Stimulated activated CD8-positive, alpha-beta memory T cell treated with anti-CD3 and anti-CD28 coated beads, Interleukin-7, amount 100 ng/mL, for 24 hours (primary cell): ENCODE measurements around the gene TMEM184C.

Experiments used
- DNase-seq: peaks from one replicate; pipeline ENCODE4 v3.0.0-alpha.2; 2020; ENCODE audit warnings: low read depth

The TMEM184C gene

DNA sequence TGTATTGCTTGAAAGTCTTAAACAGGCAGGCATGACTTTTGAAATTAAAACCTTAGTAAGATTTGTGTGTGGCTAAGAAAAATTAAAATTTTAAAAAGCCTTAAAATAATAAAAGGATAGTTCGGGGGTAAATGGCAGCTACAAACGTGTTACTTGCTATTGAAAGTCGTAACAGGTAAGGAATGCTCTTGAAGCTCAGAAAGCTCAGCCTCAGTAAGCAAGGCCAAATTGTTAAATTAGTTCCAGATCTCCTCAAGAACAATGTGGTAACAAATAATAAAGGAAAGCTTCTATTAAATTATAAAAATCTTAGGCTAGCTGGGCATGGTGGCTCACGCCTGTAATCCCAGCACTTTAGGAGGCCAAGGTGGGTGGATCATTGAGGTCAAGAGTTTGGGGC lies 41.3 kb downstream of the TMEM184C start:
- DNase-seq: no peak

GRCh38 chr4:147674073-147674472 lies 56.9 kb downstream of the TMEM184C start:
- DNase-seq: no peak

DNA sequence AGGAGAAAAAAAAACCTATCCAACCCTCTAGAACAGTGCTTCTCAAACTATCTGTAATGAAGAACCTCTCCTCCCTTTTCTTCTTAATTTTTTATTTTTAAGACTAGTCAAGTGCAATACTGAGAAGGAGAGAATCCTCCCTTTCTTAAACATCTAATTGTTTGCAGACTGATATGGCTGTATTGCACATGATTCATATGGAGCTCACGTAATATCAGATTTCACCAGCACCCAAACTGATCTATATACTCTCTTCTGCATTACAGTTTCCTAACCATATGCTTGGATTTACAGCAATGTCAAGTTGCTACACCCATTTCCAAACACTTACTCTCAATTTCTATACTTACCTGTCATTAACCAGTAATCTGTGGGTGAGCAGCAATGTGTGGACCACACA lies 57.3 kb downstream of the TMEM184C start:
- DNase-seq: no peak

DNA sequence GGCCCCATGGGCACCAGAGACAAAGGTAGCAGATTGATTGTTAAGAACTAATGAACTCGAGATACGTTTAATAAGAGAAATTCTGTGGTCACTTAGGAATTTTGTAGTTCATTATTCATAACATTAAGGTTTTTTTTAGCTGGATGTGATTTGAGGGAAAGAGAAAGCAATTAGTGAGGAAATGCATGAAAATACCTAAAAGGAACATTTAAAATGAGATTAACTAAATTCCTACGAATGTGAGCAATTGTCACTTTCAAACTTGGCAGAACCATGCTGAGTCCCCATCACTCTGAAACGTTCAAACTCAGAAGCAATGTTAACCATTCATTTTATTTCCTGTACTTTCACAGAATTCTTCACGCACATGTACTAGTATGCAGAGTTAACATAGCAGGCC lies 60.9 kb downstream of the TMEM184C start:
- no peak for DNase-seq

- no peak for DNase-seq
Observed at GRCh38 chr4:147678796-147679549, 61.8 kb downstream of the TMEM184C start.

DNA sequence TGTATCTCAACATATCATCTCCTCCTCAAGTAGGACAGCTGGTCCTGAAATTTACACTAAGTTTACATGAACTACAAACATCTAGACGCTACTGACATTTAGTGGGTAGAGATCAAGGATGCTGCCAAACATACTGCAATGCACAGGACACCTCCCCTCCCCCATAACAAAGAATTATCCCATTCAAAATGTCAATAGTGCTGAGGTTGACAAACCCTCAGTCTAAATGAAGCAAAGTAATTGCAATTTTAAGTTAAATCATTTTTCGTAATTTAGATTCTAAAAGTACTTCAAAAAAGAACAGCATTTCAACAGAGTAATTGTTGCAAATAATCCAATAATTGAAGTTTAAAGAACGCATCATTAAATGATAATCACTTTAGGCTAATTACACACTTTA lies 65.6 kb downstream of the TMEM184C start:
- DNase-seq: no peak

DNA sequence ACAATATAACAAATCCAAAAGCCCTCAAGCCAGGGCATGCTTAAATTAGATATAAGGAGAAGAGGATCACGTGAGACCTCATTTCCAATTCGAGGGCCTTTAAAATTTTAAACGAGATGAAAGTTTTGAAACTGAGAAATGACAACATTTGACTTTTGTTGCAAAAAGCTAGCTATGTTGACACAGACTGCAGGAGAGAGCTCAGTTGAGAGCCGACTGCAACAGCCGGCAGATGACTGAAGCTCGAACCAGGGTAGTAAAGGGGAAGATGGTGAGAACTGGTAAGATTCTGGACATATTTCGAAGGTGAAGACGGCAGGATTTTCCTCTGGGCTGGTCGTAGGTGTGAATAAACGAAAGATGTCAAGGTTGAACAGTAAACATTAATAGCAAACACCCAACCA lies 66.0 kb downstream of the TMEM184C start:
- DNase-seq: no peak

- DNase-seq: peak; percentile 73
Observed at GRCh38 chr4:147683717-147684700, 66.8 kb downstream of the TMEM184C start, which contains the start of gene PRMT9. TSS of gene PRMT9 (minus strand) at chr4:147684163. CDS start at chr4:147683987, 176 bp downstream.

DNA sequence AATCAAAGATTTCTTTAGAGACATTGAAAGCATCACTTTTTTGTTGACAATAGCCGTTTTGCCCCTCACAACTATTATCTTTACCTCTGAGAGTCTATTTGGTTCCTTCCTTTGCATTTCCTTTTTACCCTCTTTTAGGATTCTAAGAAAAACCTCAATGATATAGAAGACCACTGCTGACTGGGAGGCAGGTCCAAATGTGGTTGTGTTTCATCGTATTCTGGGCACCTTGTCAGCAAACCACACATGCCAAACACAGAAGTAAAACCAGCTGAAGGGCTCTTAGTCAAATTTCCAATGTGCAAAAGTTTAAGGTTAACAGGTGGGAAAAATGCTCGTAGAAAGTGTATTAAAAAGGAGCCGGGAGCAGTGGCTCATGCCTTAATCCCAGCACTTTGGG lies 71.9 kb downstream of the TMEM184C start:
- DNase-seq: no peak

DNA sequence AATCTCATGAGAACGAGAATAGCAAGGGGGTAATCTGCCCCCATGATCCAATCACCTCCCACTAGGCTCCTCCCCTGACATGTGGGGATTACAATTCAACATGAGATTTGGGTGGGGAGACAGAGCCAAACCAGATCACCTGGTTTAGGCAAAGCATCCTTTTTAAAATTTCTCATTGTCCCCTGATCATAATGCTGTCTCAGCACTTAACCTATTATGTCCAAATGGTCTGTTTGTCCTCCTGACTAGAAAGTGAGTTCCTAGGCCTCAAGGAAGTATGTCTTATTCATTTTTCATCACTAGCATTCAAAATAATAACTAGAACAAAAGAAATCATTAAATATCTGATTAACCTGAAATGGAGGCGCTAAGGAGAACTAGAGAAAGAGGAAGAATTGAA lies 74.6 kb downstream of the TMEM184C start:
- no peak for DNase-seq

- no peak for DNase-seq
Observed at GRCh38 chr4:147693218-147693617, 76.0 kb downstream of the TMEM184C start.

GRCh38 chr4:147696866-147697265 lies 79.7 kb downstream of the TMEM184C start:
- DNase-seq: no peak

DNA sequence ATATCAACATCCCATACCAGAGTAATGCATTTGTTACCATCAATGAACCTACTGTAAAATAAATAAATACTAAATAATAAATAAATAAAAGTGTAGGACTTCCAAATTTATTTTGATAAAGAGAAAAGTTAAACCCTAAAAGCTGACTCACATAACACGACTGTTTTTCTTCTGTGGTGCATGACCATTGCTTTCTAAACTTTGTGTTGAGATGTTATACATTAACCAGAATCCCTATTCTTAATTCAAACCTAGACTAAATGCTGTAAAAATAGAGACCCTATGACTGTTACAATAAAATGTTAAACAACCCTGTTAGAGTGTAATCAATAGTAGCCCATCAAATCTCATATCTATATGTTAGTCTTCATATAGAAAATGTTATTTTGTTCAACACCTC lies 87.6 kb downstream of the TMEM184C start:
- no peak for DNase-seq

GRCh38 chr4:147707892-147708672 lies 90.9 kb downstream of the TMEM184C start:
- no peak for DNase-seq

GRCh38 chr4:147709999-147710398 lies 92.8 kb downstream of the TMEM184C start:
- DNase-seq: no peak

GRCh38 chr4:147714575-147715401 lies 97.6 kb downstream of the TMEM184C start:
- no peak for DNase-seq

- DNase-seq: no peak
Observed at GRCh38 chr4:147717878-147718277, 100.7 kb downstream of the TMEM184C start.
